GM19328 (cell line): ENCODE measurements around the gene CAPN7.
"Not testable (repeated sequence)": the region's sequence is repeated elsewhere in the genome, so short reads cannot be mapped to it uniquely, and the experiment has no call there.

ENCODE experiments used
- ATAC-seq: cut with Tn5 transposase; IDR thresholded peaks from one replicate; pipeline ENCODE4 v1.9.1; 2021; ENCODE audit warnings: mild to moderate bottlenecking, moderate library complexity; ENCODE audit not compliant: unreplicated experiment

The CAPN7 gene

GRCh38 chr3:15205934-15206661 is at the start of gene CAPN7:
Gene CAPN7, plus strand, starts transcription at chr3:15206246. Its CDS starts 250 bp downstream, at chr3:15206496.
- peak; percentile 80 for ATAC-seq

- no peak for ATAC-seq
These were observed 48.6 kb upstream of the CAPN7 start for GRCh38 chr3:15157441-15157840.

- ATAC-seq, result no peak
These were observed 46.4 kb upstream of the CAPN7 start for GRCh38 chr3:15159501-15160136.

GRCh38 chr3:15160662-15161061 is 45.4 kb upstream of the CAPN7 start:
- ATAC-seq, result no peak

GRCh38 chr3:15161133-15161532 is 44.9 kb upstream of the CAPN7 start:
- no peak for ATAC-seq

- not testable (repeated sequence) for ATAC-seq
These were observed 42.4 kb upstream of the CAPN7 start for GRCh38 chr3:15163656-15164055.

- ATAC-seq, result no peak
These were observed 41.7 kb upstream of the CAPN7 start for GRCh38 chr3:15164340-15164739.

- ATAC-seq, result no peak
These were observed 41.0 kb upstream of the CAPN7 start for GRCh38 chr3:15165061-15165460.

GRCh38 chr3:15166391-15166790 is 39.7 kb upstream of the CAPN7 start:
- not testable (repeated sequence) for ATAC-seq

GRCh38 chr3:15171096-15171495 is 35.0 kb upstream of the CAPN7 start:
- no peak for ATAC-seq

GRCh38 chr3:15172806-15173205 is 33.2 kb upstream of the CAPN7 start:
- no peak for ATAC-seq

GRCh38 chr3:15174953-15175352 is 31.1 kb upstream of the CAPN7 start:
- ATAC-seq, result no peak

GRCh38 chr3:15175605-15176004 is 30.4 kb upstream of the CAPN7 start:
- ATAC-seq, result no peak

GRCh38 chr3:15180042-15180611 is 25.9 kb upstream of the CAPN7 start:
- no peak for ATAC-seq

- ATAC-seq, result no peak
These were observed 24.5 kb upstream of the CAPN7 start for GRCh38 chr3:15181511-15181910.

- ATAC-seq, result no peak
These were observed 24.1 kb upstream of the CAPN7 start for GRCh38 chr3:15181963-15182362.

GRCh38 chr3:15183011-15183410 is 23.0 kb upstream of the CAPN7 start:
- ATAC-seq, result no peak

- ATAC-seq, result no peak
These were observed 20.6 kb upstream of the CAPN7 start for GRCh38 chr3:15185404-15185803.

GRCh38 chr3:15186101-15186476 is 20.0 kb upstream of the CAPN7 start:
- ATAC-seq, result no peak

- ATAC-seq, result not testable (repeated sequence)
These were observed 19.4 kb upstream of the CAPN7 start for GRCh38 chr3:15186477-15187164.

- ATAC-seq, result no peak
These were observed 8.6 kb upstream of the CAPN7 start for GRCh38 chr3:15197340-15198029.
